Progenitor cell of endocrine pancreas (in vitro differentiated cells): ENCODE results near the gene DIP2C. TPM values are rescaled to one million over a fixed set of nuclear protein-coding genes. Genes with fewer than 3 reads are reported as not detected.
"Not testable (repeated sequence)": the region's sequence is repeated elsewhere in the genome, so short reads cannot be mapped to it uniquely, and the experiment has no call there.

Source experiments
- DNase-seq: peaks from one replicate; pipeline ENCODE4 v3.0.0; 2021; ENCODE audit warnings: low spot score; ENCODE audit not compliant: unreplicated experiment
- H3K27ac Mint-ChIP-seq: 2 replicates; pipeline ENCODE4 v1.8.0; 2021; ENCODE audit warnings: mild to moderate bottlenecking, moderate library complexity, mixed read lengths
- H3K27me3 Mint-ChIP-seq: 2 replicates; pipeline ENCODE4 v1.8.0; 2021; ENCODE audit warnings: mixed read lengths
- H3K36me3 Mint-ChIP-seq: 2 replicates; pipeline ENCODE4 v1.8.0; 2022; ENCODE audit warnings: mixed read lengths; ENCODE audit not compliant: insufficient read depth
- H3K4me1 Mint-ChIP-seq: 2 replicates; pipeline ENCODE4 v1.8.0; 2021; ENCODE audit warnings: low read depth, mixed read lengths
- H3K4me3 Mint-ChIP-seq: 2 replicates; pipeline ENCODE4 v1.8.0; 2021; ENCODE audit warnings: low read depth, mild to moderate bottlenecking, moderate library complexity, mixed read lengths
- H3K9me3 Mint-ChIP-seq: 2 replicates; pipeline ENCODE4 v1.8.0; 2021; ENCODE audit warnings: low read depth, mixed read lengths
- CTCF ChIP-seq: fragments of 200-600 bp; sonication (generic); IDR thresholded peaks from one replicate; pipeline ENCODE4 v1.5.0; 2021; ENCODE audit warnings: antibody characterized with exemption, mild to moderate bottlenecking; ENCODE audit not compliant: unreplicated experiment
- total RNA-seq: library from RNA; stranded (reverse); gene quantifications from 2 replicates; pipeline ENCODE4 v1.2.1, GENCODE V29; 2021

Gene DIP2C
- total RNA-seq, 1 donor from 2014 or later = 27.2 TPM

GRCh38 chr10:348456-348855 is 341.0 kb downstream of the DIP2C start:
- no peak for DNase-seq
- H3K9me3 Mint-ChIP-seq = peaks cover 7% of the 10 kb centered on the region
- H3K27me3 Mint-ChIP-seq = no peaks in the 10 kb centered on the region
- TF ChIP-seq CTCF = no peak
- H3K4me1 Mint-ChIP-seq = no peaks in the 10 kb centered on the region
- H3K27ac Mint-ChIP-seq = no peak overlapping the region
- peaks cover 32% of the 10 kb centered on the region for H3K36me3 Mint-ChIP-seq
- no peak overlapping the region for H3K4me3 Mint-ChIP-seq

- H3K4me1 Mint-ChIP-seq, H3K9me3 Mint-ChIP-seq, DNase-seq, H3K27me3 Mint-ChIP-seq, H3K4me3 Mint-ChIP-seq: not testable (repeated sequence)
- Mint-ChIP-seq H3K27ac (peak overlapping the region; percentile 49), H3K36me3 (peaks cover 30% of the 10 kb centered on the region)
Measured at GRCh38 chr10:347774-348173, 341.7 kb downstream of the DIP2C start.

- not testable (repeated sequence) for DNase-seq, H3K4me3 Mint-ChIP-seq, H3K27me3 Mint-ChIP-seq, H3K4me1 Mint-ChIP-seq, H3K27ac Mint-ChIP-seq, H3K9me3 Mint-ChIP-seq
- peaks cover 29% of the 10 kb centered on the region for H3K36me3 Mint-ChIP-seq
Measured at GRCh38 chr10:347190-347589, 342.3 kb downstream of the DIP2C start.

GRCh38 chr10:344582-345200 is 344.8 kb downstream of the DIP2C start:
- Mint-ChIP-seq H3K4me3 (no peak overlapping the region), H3K9me3 (peaks cover 7% of the 10 kb centered on the region), H3K27me3 (no peaks in the 10 kb centered on the region), H3K27ac (no peak overlapping the region), H3K36me3 (peaks cover 29% of the 10 kb centered on the region), H3K4me1 (no peaks in the 10 kb centered on the region)
- TF ChIP-seq CTCF = no peak
- DNase-seq = no peak

GRCh38 chr10:343231-344220 is 345.9 kb downstream of the DIP2C start:
- Mint-ChIP-seq H3K4me3 (no peak overlapping the region), H3K27me3 (no peaks in the 10 kb centered on the region), H3K4me1 (no peaks in the 10 kb centered on the region), H3K27ac (peak overlapping the region; percentile 41), H3K9me3 (peaks cover 7% of the 10 kb centered on the region), H3K36me3 (peaks cover 28% of the 10 kb centered on the region)
- no peak for TF ChIP-seq CTCF
- no peak for DNase-seq

GRCh38 chr10:341081-341740 is 348.3 kb downstream of the DIP2C start:
- DNase-seq = no peak
- no peak overlapping the region for H3K4me3 Mint-ChIP-seq
- TF ChIP-seq CTCF = no peak
- H3K4me1 Mint-ChIP-seq = no peaks in the 10 kb centered on the region
- peak overlapping the region; percentile 33 for H3K27ac Mint-ChIP-seq
- H3K27me3 Mint-ChIP-seq = no peaks in the 10 kb centered on the region
- no peaks in the 10 kb centered on the region for H3K9me3 Mint-ChIP-seq
- peaks cover 23% of the 10 kb centered on the region for H3K36me3 Mint-ChIP-seq
